ENCODE results near the gene DNER. TPM values are rescaled to one million over a fixed set of nuclear protein-coding genes. Genes with fewer than 3 reads are reported as not detected.

Gene DNER
- total RNA-seq, 1 experiment from 2014 or later = 3.7 TPM

DNA sequence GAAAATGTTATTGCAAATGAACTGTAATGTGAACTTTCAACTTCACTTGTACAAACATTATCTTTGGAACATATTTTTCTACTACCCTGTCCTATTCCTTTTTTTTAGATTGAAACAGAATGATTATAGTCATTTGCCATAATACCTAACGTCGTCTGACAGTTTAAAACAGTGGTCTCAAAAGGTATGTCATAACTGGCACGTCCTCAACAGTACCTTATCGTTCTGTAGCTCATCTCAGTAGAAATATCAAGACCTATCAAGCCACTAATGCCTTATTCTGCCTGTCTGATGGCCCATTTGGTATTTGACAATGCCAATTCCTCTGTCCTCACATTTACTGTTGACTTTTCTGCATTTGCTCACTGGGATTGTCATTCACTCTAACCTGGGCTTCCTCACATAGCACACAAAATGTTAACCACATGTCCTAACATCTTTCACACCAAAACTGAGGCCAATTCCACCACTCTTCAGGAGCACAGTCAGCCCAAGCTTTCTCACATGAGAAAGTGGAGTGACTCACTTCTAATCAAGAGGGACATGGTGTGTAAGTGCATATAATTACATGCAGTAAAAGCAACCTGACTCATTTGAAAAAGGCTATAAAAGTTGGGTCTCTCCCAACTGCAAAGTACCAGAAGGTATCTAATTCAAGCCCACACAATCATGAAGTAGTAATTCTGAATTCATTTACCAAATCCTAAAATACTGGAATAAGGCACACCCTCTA, 34.8 kb downstream of the DNER start:
- TF ChIP-seq CTCF (IDR thresholded peaks at IDR 0.05) (no peak), GTF2I (CRISPR knock-in tag; conservative IDR thresholded peaks at IDR 0.05) (no peak), NR1H2 (CRISPR knock-in tag; IDR thresholded peaks at IDR 0.05) (no peak), ZMAT4 (CRISPR knock-in tag; IDR thresholded peaks at IDR 0.05) (no peak), AR (CRISPR knock-in tag; IDR thresholded peaks at IDR 0.05) (no peak), E2F4 (CRISPR knock-in tag; IDR thresholded peaks at IDR 0.05; ENCODE audit: borderline replicate concordance, low read depth) (no peak), ZBTB21 (CRISPR knock-in tag; IDR thresholded peaks at IDR 0.05; ENCODE audit: borderline replicate concordance) (no peak), ZNF416 (CRISPR knock-in tag; IDR thresholded peaks at IDR 0.05) (no peak), ATF2 (CRISPR knock-in tag; IDR thresholded peaks at IDR 0.05; ENCODE audit: borderline replicate concordance, low read depth) (no peak)
- TF ChIP-seq, protein P1, sequence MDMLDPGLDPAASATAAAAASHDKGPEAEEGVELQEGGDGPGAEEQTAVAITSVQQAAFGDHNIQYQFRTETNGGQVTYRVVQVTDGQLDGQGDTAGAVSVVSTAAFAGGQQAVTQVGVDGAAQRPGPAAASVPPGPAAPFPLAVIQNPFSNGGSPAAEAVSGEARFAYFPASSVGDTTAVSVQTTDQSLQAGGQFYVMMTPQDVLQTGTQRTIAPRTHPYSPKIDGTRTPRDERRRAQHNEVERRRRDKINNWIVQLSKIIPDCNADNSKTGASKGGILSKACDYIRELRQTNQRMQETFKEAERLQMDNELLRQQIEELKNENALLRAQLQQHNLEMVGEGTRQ (CRISPR knock-in tag; IDR thresholded peaks at IDR 0.05) = no peak
- TF ChIP-seq, protein P2, sequence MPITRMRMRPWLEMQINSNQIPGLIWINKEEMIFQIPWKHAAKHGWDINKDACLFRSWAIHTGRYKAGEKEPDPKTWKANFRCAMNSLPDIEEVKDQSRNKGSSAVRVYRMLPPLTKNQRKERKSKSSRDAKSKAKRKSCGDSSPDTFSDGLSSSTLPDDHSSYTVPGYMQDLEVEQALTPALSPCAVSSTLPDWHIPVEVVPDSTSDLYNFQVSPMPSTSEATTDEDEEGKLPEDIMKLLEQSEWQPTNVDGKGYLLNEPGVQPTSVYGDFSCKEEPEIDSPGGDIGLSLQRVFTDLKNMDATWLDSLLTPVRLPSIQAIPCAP (CRISPR knock-in tag; IDR thresholded peaks at IDR 0.05) = no peak
- TF ChIP-seq, protein P3, sequence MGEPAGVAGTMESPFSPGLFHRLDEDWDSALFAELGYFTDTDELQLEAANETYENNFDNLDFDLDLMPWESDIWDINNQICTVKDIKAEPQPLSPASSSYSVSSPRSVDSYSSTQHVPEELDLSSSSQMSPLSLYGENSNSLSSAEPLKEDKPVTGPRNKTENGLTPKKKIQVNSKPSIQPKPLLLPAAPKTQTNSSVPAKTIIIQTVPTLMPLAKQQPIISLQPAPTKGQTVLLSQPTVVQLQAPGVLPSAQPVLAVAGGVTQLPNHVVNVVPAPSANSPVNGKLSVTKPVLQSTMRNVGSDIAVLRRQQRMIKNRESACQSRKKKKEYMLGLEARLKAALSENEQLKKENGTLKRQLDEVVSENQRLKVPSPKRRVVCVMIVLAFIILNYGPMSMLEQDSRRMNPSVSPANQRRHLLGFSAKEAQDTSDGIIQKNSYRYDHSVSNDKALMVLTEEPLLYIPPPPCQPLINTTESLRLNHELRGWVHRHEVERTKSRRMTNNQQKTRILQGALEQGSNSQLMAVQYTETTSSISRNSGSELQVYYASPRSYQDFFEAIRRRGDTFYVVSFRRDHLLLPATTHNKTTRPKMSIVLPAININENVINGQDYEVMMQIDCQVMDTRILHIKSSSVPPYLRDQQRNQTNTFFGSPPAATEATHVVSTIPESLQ (CRISPR knock-in tag; IDR thresholded peaks at IDR 0.05) = no peak
- Mint-ChIP-seq H3K4me1 (peaks cover 3% of the 10 kb centered on the region), H3K27ac (no peak overlapping the region), H3K36me3 (no peaks in the 10 kb centered on the region), H3K27me3 (ENCODE audit: low read depth) (no peaks in the 10 kb centered on the region; the same call in 1 of the 2 replicates), H3K4me3 (no peak overlapping the region), H3K9me3 (0 out of 2 replicates have a peak, but pooled peaks cover 2% of the 10 kb centered on the region)
- DNase-seq (ENCODE audit: low spot score) (no peak), ATAC-seq (no peak)
- ChIA-PET CTCF (no interaction called here), POLR2A (no interaction called here)

All from WTC11 (cell line).